Thoracic aorta (tissue), 2 donors: ENCODE data around the gene ANKRD65. TPM values are rescaled to one million over a fixed set of nuclear protein-coding genes. Genes with fewer than 3 reads are reported as not detected.
"Not testable (repeated sequence)": the region's sequence is repeated elsewhere in the genome, so short reads cannot be mapped to it uniquely, and the experiment has no call there.

Experiments used
- ATAC-seq: fragments of 150-250 bp; one replicate; pipeline ENCODE4 v1.8.0; 2017; ENCODE audit warnings: low read depth; ENCODE audit not compliant: insufficient number of reproducible peaks, low FRiP score
- DNase-seq: peaks from one replicate; pipeline ENCODE4 v3.0.0-alpha.2; 2020; ENCODE audit warnings: low spot score
- H3K27ac ChIP-seq, 2 donors: fragments of 200-600 bp; sonication (generic); 1 replicate in 1 of 2; 2 replicates in 1 of 2; pipeline ENCODE4 v1.5.1; 2016; ENCODE audit warnings: mild to moderate bottlenecking in 2 of 2, moderate library complexity in 2 of 2
- H3K27me3 ChIP-seq: fragments of 200-600 bp; sonication (generic); replicated peaks from 2 replicates; pipeline ENCODE4 v1.6.0; 2016; ENCODE audit warnings: mild to moderate bottlenecking; ENCODE audit not compliant: insufficient read depth
- H3K36me3 ChIP-seq: fragments of 200-600 bp; sonication (generic); one replicate; pipeline ENCODE4 v1.5.1; 2016
- H3K4me1 ChIP-seq, 2 donors: fragments of 200-600 bp; sonication (generic); 1 replicate in 1 of 2; 2 replicates in 1 of 2; pipeline versions ENCODE4 v1.5.1 to v1.6.0; 2016; ENCODE audit warnings: low read depth in 2 of 2, mild to moderate bottlenecking in 1 of 2; ENCODE audit not compliant: control insufficient read depth in 1 of 2
- H3K4me3 ChIP-seq: fragments of 200-600 bp; sonication (generic); 2 replicates; pipeline ENCODE4 v1.5.1; 2016; ENCODE audit warnings: mild to moderate bottlenecking
- H3K9me3 ChIP-seq: fragments of 200-600 bp; sonication (generic); 2 replicates; pipeline ENCODE4 v1.5.1; 2016
- CTCF ChIP-seq: fragments of 200-600 bp; sonication (generic); IDR thresholded peaks from one replicate; pipeline ENCODE4 v1.5.1; 2019; ENCODE audit warnings: antibody characterized with exemption
- total RNA-seq, 2 donors: library from RNA; depleted of rRNA; stranded (reverse); fragments of >200 nt; gene quantifications; one replicate each; pipeline versions ENCODE4 v1.1.0 to v1.2.3, GENCODE V29; 2016

The ANKRD65 gene
- total RNA-seq, 2 donors from 2014 or later: 0.68 TPM; not detected in 1

- Histone ChIP-seq H3K9me3 (no peaks in the 10 kb centered on the region), H3K36me3 (no peaks in the 10 kb centered on the region), H3K27me3 (no peaks in the 10 kb centered on the region), H3K4me1 (no peaks in the 10 kb centered on the region), H3K27ac (no peak overlapping the region), H3K4me3 (no peak overlapping the region)
- ATAC-seq (no peak), DNase-seq (no peak)
- TF ChIP-seq CTCF: no peak
These were observed 31.8 kb upstream of the ANKRD65 start for GRCh38 chr1:1452882-1453281.

- not testable (repeated sequence) for DNase-seq, H3K27ac ChIP-seq, H3K9me3 ChIP-seq, H3K4me3 ChIP-seq, H3K4me1 ChIP-seq, H3K36me3 ChIP-seq, H3K27me3 ChIP-seq, ATAC-seq
These were observed 31.3 kb upstream of the ANKRD65 start for GRCh38 chr1:1452365-1452739.

GRCh38 chr1:1451696-1452364 is 30.8 kb upstream of the ANKRD65 start:
- no peak for ATAC-seq
- no peak overlapping the region for H3K4me3 ChIP-seq
- no peaks in the 10 kb centered on the region for H3K9me3 ChIP-seq
- H3K36me3 ChIP-seq: no peaks in the 10 kb centered on the region
- no peak overlapping the region for H3K27ac ChIP-seq
- no peaks in the 10 kb centered on the region for H3K4me1 ChIP-seq
- DNase-seq: no peak
- no peak for TF ChIP-seq CTCF
- no peaks in the 10 kb centered on the region for H3K27me3 ChIP-seq

- ATAC-seq, H3K4me3 ChIP-seq, H3K36me3 ChIP-seq, H3K9me3 ChIP-seq, H3K4me1 ChIP-seq, DNase-seq, H3K27ac ChIP-seq, H3K27me3 ChIP-seq: not testable (repeated sequence)
These were observed 29.5 kb upstream of the ANKRD65 start for GRCh38 chr1:1450616-1451015.

GRCh38 chr1:1449099-1449739 is 28.1 kb upstream of the ANKRD65 start, which contains the start of gene ATAD3C:
Gene ATAD3C (plus strand): TSS chr1:1449689. CDS start chr1:1450684, 995 bp downstream.
- ATAC-seq: no peak
- Histone ChIP-seq H3K9me3 (no peaks in the 10 kb centered on the region), H3K27me3 (no peaks in the 10 kb centered on the region), H3K36me3 (no peaks in the 10 kb centered on the region), H3K4me3 (no peak within 1 kb of the TSS), H3K4me1 (no peaks in the 10 kb centered on the region), H3K27ac (no peak within 1 kb of the TSS)
- no peak for TF ChIP-seq CTCF
- no peak for DNase-seq

- not testable (repeated sequence) for H3K27me3 ChIP-seq, H3K9me3 ChIP-seq, H3K27ac ChIP-seq, DNase-seq, H3K4me1 ChIP-seq, H3K36me3 ChIP-seq, ATAC-seq, H3K4me3 ChIP-seq
These were observed 25.6 kb upstream of the ANKRD65 start for GRCh38 chr1:1446631-1447030.
